Smooth muscle cell (in vitro differentiated cells): Measurements from ENCODE around the gene DCP2. TPM values are rescaled to one million over a fixed set of nuclear protein-coding genes. Genes with fewer than 3 reads are reported as not detected.
A peak's percentile ranks its signal among the peaks of the same experiment; 100 is the strongest.

ENCODE experiments used
- DNase-seq: peaks from one replicate; lab custom pipeline; 2025; ENCODE audit not compliant: unreplicated experiment; lab: John Stamatoyannopoulos, UW
- H2AFZ ChIP-seq: fragments of 200-600 bp; sonication (generic); 2 replicates; pipeline ENCODE4 v1.6.0; 2016; ENCODE audit warnings: antibody characterized with exemption, low read depth, mild to moderate bottlenecking
- H3F3A ChIP-seq: fragments of 200-600 bp; sonication (generic); 2 replicates; pipeline ENCODE4 v1.6.0; 2017; ENCODE audit warnings: antibody characterized with exemption, low read depth
- H3K27ac ChIP-seq: fragments of 200-600 bp; sonication (generic); 2 replicates; pipeline ENCODE4 v1.5.1; 2016; ENCODE audit warnings: low read depth, mild to moderate bottlenecking
- H3K27me3 ChIP-seq: fragments of 200-600 bp; sonication (generic); 2 replicates; pipeline ENCODE4 v1.6.1; 2016; ENCODE audit warnings: low read depth, mild to moderate bottlenecking
- H3K36me3 ChIP-seq: fragments of 200-600 bp; sonication (generic); 2 replicates; pipeline ENCODE4 v1.5.1; 2016; ENCODE audit warnings: low read depth
- H3K4me1 ChIP-seq: fragments of 200-600 bp; sonication (generic); 2 replicates; pipeline ENCODE4 v1.5.1; 2016; ENCODE audit warnings: low read depth
- H3K4me2 ChIP-seq: fragments of 200-600 bp; sonication (generic); 2 replicates; pipeline ENCODE4 v1.6.0; 2016; ENCODE audit warnings: mild to moderate bottlenecking
- H3K4me3 ChIP-seq: fragments of 200-600 bp; sonication (generic); 2 replicates; pipeline ENCODE4 v1.5.1; 2016; ENCODE audit warnings: mild to moderate bottlenecking
- H3K79me2 ChIP-seq: fragments of 200-600 bp; sonication (generic); 2 replicates; pipeline ENCODE4 v1.6.0; 2016; ENCODE audit warnings: low read depth, mild to moderate bottlenecking
- H3K9ac ChIP-seq: fragments of 200-600 bp; sonication (generic); 2 replicates; pipeline ENCODE4 v1.6.0; 2016; ENCODE audit warnings: low read depth
- H3K9me3 ChIP-seq: fragments of 200-600 bp; sonication (generic); replicated peaks from 2 replicates; pipeline ENCODE4 v1.5.1; 2016; ENCODE audit warnings: low read depth
- H4K20me1 ChIP-seq: fragments of 200-600 bp; sonication (generic); 2 replicates; pipeline ENCODE4 v1.6.0; 2016; ENCODE audit warnings: low read depth
- WGBS: methylation state at CpG from one replicate; pipeline ENCODE4 v1.1.7; 2016; ENCODE audit warnings: low lambda C conversion rate; 5-methylcytosine and 5-hydroxymethylcytosine counted together
- polyA plus RNA-seq: library from polyadenylated mRNA; unstranded; fragments of >200 nt; fragmentation: Nextera tagmentation; extraction: Ambion mirVana; gene quantifications from 2 replicates; pipeline ENCODE4 v1.2.1, GENCODE V29; 2016
- total RNA-seq: library from RNA; depleted of rRNA; stranded (reverse); fragments of >200 nt; gene quantifications from 2 replicates; pipeline ENCODE4 v1.2.3, GENCODE V29; 2014
- TF ChIP-seq, protein P1 (sequence below): fragments of 200-600 bp; sonication (generic); IDR thresholded peaks from 2 replicates; pipeline ENCODE4 v1.5.1; 2017; ENCODE audit warnings: borderline replicate concordance, mild to moderate bottlenecking, antibody characterized with exemption; ENCODE audit not compliant: insufficient read depth, poor library complexity, severe bottlenecking

Gene DCP2
- total and polyA plus RNA-seq, 2 experiments from 2014 or later: 11.6 to 35.3 TPM

DNA sequence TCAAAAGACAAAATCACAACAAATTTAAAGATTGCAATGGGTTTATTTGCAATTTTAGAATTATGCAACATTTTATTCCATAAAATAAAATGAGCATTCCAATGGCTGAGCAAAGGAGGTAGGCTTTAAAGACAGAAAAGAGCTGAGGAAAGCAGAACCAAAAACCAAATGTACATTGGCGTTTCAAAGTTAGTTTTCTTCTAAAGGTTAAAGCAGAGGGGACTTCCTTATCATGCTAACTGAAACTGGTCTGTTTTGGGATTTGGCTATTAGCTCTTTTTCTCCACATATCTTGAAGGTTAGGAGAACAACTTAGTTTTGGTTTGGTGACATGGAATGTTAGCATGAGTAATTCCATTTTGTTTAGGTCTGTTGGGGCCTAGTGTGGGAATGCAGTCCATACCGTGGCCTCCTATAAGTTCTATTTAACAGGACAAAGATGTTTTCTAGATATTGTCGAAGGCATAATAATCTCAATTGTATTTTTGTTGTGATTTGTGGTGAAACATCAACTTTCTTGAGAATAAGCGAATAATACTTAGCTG lies 20.3 kb downstream of the DCP2 start:
- H3K27ac ChIP-seq: peak overlapping the region; percentile 55
- H3K9me3 ChIP-seq: no peaks in the 10 kb centered on the region
- peaks cover 23% of the 10 kb centered on the region for H4K20me1 ChIP-seq
- H3K79me2 ChIP-seq: peaks cover 18% of the 10 kb centered on the region
- no peak overlapping the region for H2AFZ ChIP-seq
- no peak overlapping the region for H3K9ac ChIP-seq
- TF ChIP-seq, protein P1, sequence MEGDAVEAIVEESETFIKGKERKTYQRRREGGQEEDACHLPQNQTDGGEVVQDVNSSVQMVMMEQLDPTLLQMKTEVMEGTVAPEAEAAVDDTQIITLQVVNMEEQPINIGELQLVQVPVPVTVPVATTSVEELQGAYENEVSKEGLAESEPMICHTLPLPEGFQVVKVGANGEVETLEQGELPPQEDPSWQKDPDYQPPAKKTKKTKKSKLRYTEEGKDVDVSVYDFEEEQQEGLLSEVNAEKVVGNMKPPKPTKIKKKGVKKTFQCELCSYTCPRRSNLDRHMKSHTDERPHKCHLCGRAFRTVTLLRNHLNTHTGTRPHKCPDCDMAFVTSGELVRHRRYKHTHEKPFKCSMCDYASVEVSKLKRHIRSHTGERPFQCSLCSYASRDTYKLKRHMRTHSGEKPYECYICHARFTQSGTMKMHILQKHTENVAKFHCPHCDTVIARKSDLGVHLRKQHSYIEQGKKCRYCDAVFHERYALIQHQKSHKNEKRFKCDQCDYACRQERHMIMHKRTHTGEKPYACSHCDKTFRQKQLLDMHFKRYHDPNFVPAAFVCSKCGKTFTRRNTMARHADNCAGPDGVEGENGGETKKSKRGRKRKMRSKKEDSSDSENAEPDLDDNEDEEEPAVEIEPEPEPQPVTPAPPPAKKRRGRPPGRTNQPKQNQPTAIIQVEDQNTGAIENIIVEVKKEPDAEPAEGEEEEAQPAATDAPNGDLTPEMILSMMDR: no peak
- WGBS: 60% methylated on average over 4 of the region's 4 CpGs
- peaks cover 4% of the 10 kb centered on the region for H3K4me1 ChIP-seq
- peak overlapping the region; percentile 51 for H3K4me2 ChIP-seq
- no peak for DNase-seq
- H3K36me3 ChIP-seq: no peaks in the 10 kb centered on the region
- H3K4me3 ChIP-seq: no peak overlapping the region
- peaks cover 9% of the 10 kb centered on the region for H3F3A ChIP-seq
- H3K27me3 ChIP-seq: no peaks in the 10 kb centered on the region

DNA sequence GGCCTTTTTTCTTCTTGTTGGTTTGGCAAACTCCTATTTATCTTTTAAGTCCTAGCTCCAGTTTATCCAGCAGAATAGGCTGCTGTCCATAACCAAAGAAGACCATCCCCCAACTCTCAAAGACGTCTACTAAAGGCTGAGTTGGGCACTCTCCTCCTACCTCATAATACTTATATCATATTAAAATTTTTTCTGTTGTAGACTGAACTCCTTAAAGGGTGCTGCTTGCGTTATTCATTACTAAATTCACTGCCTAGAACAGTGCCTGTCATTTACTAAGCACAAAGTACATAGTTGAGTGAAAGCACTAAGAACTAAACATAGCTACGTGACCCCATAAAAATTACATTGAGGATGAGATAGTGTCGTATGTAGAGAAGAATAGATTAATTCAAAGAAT lies 21.7 kb downstream of the DCP2 start:
- H3K9me3 ChIP-seq: no peaks in the 10 kb centered on the region
- peaks cover 9% of the 10 kb centered on the region for H3F3A ChIP-seq
- no peak overlapping the region for H3K9ac ChIP-seq
- H3K4me1 ChIP-seq: peaks cover 4% of the 10 kb centered on the region
- 83% methylated on average over 4 of the region's 4 CpGs for WGBS
- no peaks in the 10 kb centered on the region for H3K27me3 ChIP-seq
- H3K4me2 ChIP-seq: no peak overlapping the region
- H3K27ac ChIP-seq: no peak overlapping the region
- H2AFZ ChIP-seq: no peak overlapping the region
- DNase-seq: no peak
- H3K79me2 ChIP-seq: peaks cover 18% of the 10 kb centered on the region
- no peak overlapping the region for H3K4me3 ChIP-seq
- peaks cover 3% of the 10 kb centered on the region for H3K36me3 ChIP-seq
- H4K20me1 ChIP-seq: peaks cover 18% of the 10 kb centered on the region
- TF ChIP-seq, protein P1: no peak

DNA sequence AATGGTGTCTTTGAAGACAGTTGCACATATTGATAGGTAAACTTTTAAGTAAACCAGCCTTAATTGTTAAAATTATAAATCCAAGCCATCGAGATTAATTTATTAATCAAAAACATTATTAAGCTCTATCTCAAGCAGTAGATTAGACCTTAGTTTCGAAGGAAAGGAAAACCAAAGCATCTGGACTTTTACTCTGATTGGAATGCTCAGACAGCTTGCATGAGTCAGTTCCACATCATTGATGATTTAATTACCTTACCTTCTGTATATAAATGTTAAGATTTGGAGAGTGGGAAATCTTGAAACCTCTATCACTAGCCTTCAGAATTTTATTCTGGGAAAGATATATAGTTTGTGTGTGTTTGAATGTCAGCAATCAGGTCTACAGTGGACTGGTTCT lies 23.9 kb downstream of the DCP2 start:
- no peak overlapping the region for H3K4me3 ChIP-seq
- H3K27ac ChIP-seq: no peak overlapping the region
- peaks cover 13% of the 10 kb centered on the region for H4K20me1 ChIP-seq
- no peak overlapping the region for H3K4me2 ChIP-seq
- peaks cover 4% of the 10 kb centered on the region for H3F3A ChIP-seq
- DNase-seq: no peak
- no peak overlapping the region for H3K9ac ChIP-seq
- H3K4me1 ChIP-seq: peaks cover 4% of the 10 kb centered on the region
- H2AFZ ChIP-seq: no peak overlapping the region
- H3K79me2 ChIP-seq: peaks cover 18% of the 10 kb centered on the region
- H3K27me3 ChIP-seq: no peaks in the 10 kb centered on the region
- no peaks in the 10 kb centered on the region for H3K9me3 ChIP-seq
- TF ChIP-seq, protein P1: no peak
- 96% methylated on average over 2 of the region's 2 CpGs for WGBS
- peaks cover 3% of the 10 kb centered on the region for H3K36me3 ChIP-seq

DNA sequence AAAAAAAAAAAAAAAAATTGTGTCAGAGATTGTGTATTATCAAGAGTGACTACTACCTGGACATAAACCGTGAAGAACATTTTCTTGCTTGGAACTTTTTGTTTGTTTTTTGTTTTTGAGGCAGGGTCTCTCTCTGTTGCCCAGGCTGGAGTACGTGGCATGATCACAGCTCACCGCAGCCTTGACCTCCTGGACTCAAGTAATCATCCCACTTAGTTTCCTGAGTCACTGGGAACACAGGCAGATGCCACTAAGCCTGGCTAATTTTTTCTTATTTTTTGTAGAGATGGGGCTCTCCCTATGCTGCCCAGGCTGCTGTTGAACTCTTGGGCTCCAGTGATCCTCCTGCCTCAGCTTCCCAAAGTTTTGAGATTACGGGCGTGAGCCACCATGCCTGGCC lies 25.8 kb downstream of the DCP2 start:
- peaks cover 13% of the 10 kb centered on the region for H3K79me2 ChIP-seq
- no peak for DNase-seq
- H3K9ac ChIP-seq: no peak overlapping the region
- 97% methylated on average over 5 of the region's 5 CpGs for WGBS
- H3F3A ChIP-seq: no peaks in the 10 kb centered on the region
- H3K4me3 ChIP-seq: no peak overlapping the region
- no peak overlapping the region for H3K4me2 ChIP-seq
- peaks cover 3% of the 10 kb centered on the region for H3K36me3 ChIP-seq
- H3K4me1 ChIP-seq: no peaks in the 10 kb centered on the region
- no peaks in the 10 kb centered on the region for H4K20me1 ChIP-seq
- H3K9me3 ChIP-seq: no peaks in the 10 kb centered on the region
- TF ChIP-seq, protein P1: no peak
- no peak overlapping the region for H2AFZ ChIP-seq
- no peak overlapping the region for H3K27ac ChIP-seq
- no peaks in the 10 kb centered on the region for H3K27me3 ChIP-seq
